ENCODE measurements around the gene USP14. TPM values are rescaled to one million over a fixed set of nuclear protein-coding genes. Genes with fewer than 3 reads are reported as not detected.

Gene USP14
- polyA plus RNA-seq, 2 of the 4 experiments (the other 2 are of a cell fraction): 50.6 to 83.9 TPM

- Histone ChIP-seq H3K9me3 (no peaks in the 10 kb centered on the region), H3K4me1 (peaks cover 8% of the 10 kb centered on the region; the same call in 2 of the 3 replicates), H3K27ac (no peak overlapping the region), H3K4me2 (no peak overlapping the region), H3K4me3 (no peak overlapping the region)
- POLR2A ChIA-PET: no interaction called here
- FAIRE-seq: no peak
- 90% methylated on average over 5 of the region's 5 CpGs for WGBS (ENCODE audit: missing lambda C conversion rate)
- CTCF ChIA-PET: interaction anchor here (1.7 kb wide), 1 partner anchor 14 kb away, joined by 6 read pairs; no protein-coding TSS in a partner anchor
- ATAC-seq: no peak
- TF ChIP-seq RNF2 (IDR thresholded peaks at IDR 0.05; ENCODE audit: borderline replicate concordance, low read depth) (no peak), HOXB5 (CRISPR knock-in tag; IDR thresholded peaks at IDR 0.05) (no peak), FOSL2 (IDR thresholded peaks at IDR 0.05) (no peak), FOSL2 (CRISPR knock-in tag; IDR thresholded peaks at IDR 0.05) (no peak), MAZ (IDR thresholded peaks at IDR 0.05; ENCODE audit: borderline replicate concordance, low read depth, low read length) (no peak), ELK1 (IDR thresholded peaks at IDR 0.05; ENCODE audit: low read depth, low read length) (no peak), RARB (CRISPR knock-in tag; IDR thresholded peaks at IDR 0.05) (no peak), HES2 (IDR thresholded peaks at IDR 0.05) (no peak), CHD2 (IDR thresholded peaks at IDR 0.05; ENCODE audit: low read length, partially characterized antibody) (no peak), E2F6 (IDR thresholded peaks at IDR 0.05; ENCODE audit: borderline replicate concordance, low read depth) (no peak), MAX (IDR thresholded peaks at IDR 0.05) (no peak), KDM5A (IDR thresholded peaks at IDR 0.05) (no peak), TFCP2L1 (CRISPR knock-in tag; IDR thresholded peaks at IDR 0.05) (no peak), CTCF (IDR thresholded peaks at IDR 0.05) (no peak), TP53 (CRISPR knock-in tag; IDR thresholded peaks at IDR 0.05) (no peak), GATA3 (IDR thresholded peaks at IDR 0.05; ENCODE audit: borderline replicate concordance) (no peak), JUNB (IDR thresholded peaks at IDR 0.05) (no peak), HOXB13 (CRISPR knock-in tag; IDR thresholded peaks at IDR 0.05; ENCODE audit: low read depth) (no peak), EHMT2 (IDR thresholded peaks at IDR 0.05; ENCODE audit: low read depth) (no peak), BHLHE40 (IDR thresholded peaks at IDR 0.05; ENCODE audit: low read depth, low read length) (no peak)
- DNase-seq (ENCODE audit: low read depth in 1 of 2, low spot score in 1 of 2): no peak
Measured at GRCh38 chr18:251572-251971, 93.2 kb downstream of the USP14 start.

GRCh38 chr18:253121-253520 lies 94.8 kb downstream of the USP14 start:
- WGBS (ENCODE audit: missing lambda C conversion rate): 83% methylated on average over 1 of the region's 1 CpG
- Histone ChIP-seq H3K4me2 (no peak overlapping the region), H3K4me1 (peaks cover 8% of the 10 kb centered on the region; the same call in 2 of the 3 replicates), H3K9me3 (no peaks in the 10 kb centered on the region), H3K27ac (no peak overlapping the region), H3K4me3 (no peak overlapping the region)
- TF ChIP-seq E2F6 (IDR thresholded peaks at IDR 0.05; ENCODE audit: borderline replicate concordance, low read depth): no peak
- ChIA-PET POLR2A (no interaction called here), CTCF (interaction anchor here (1.0 kb wide), 1 partner anchor 15 kb away, joined by 4 read pairs; the partner anchor contains the start of gene THOC1)
- ATAC-seq: no peak
- FAIRE-seq: no peak
- DNase-seq (ENCODE audit: low read depth in 1 of 2, low spot score in 1 of 2): no peak
